A673 (cell line): ENCODE results near the gene EPB41L4A. TPM values are rescaled to one million over a fixed set of nuclear protein-coding genes. Genes with fewer than 3 reads are reported as not detected.

ENCODE experiments used
- BruUV-seq: library from RNA; stranded (reverse); fragments of 400-500 nt; replicated peaks from 2 replicates; lab custom pipeline; 2021; lab: Mats Ljungman, UMichigan
- CTCF ChIA-PET: fragments of 300-600 bp; sonication (Branson Sonifier 250); formaldehyde crosslinking; loops from one replicate; lab custom pipeline; 2022; ENCODE audit warnings: antibody characterized with exemption; lab: Charles Lee
- POLR2A ChIA-PET: fragments of 300-600 bp; sonication (Branson Sonifier 250); formaldehyde crosslinking; loops from one replicate; lab custom pipeline; 2022; ENCODE audit warnings: antibody characterized with exemption; ENCODE audit not compliant: low non-redundant PET; lab: Charles Lee
- DNase-seq: peaks from one replicate; pipeline ENCODE4 v3.0.0-alpha.2; 2015; ENCODE audit warnings: low spot score
- H3K27ac ChIP-seq: fragments of 200-600 bp; sonication (generic); 2 replicates; pipeline ENCODE4 v1.5.1; 2016; ENCODE audit warnings: mixed run types, low read depth, mild to moderate bottlenecking, mixed read lengths, antibody characterized with exemption, low read length; ENCODE audit not compliant: poor library complexity, severe bottlenecking
- H3K27me3 ChIP-seq: fragments of 200-600 bp; sonication (generic); replicated peaks from 2 replicates; pipeline ENCODE4 v1.6.1; 2017; ENCODE audit warnings: mixed run types, low read depth, mild to moderate bottlenecking, mixed read lengths, antibody characterized with exemption, low read length; ENCODE audit not compliant: insufficient read depth, poor library complexity
- H3K36me3 ChIP-seq: fragments of 200-600 bp; sonication (generic); 2 replicates; pipeline ENCODE4 v1.6.1; 2016; ENCODE audit warnings: mixed run types, mild to moderate bottlenecking, mixed read lengths, antibody characterized with exemption, low read length; ENCODE audit not compliant: insufficient read depth, poor library complexity, severe bottlenecking
- H3K4me1 ChIP-seq: fragments of 200-600 bp; sonication (generic); 2 replicates; pipeline ENCODE4 v1.6.1; 2017; ENCODE audit warnings: mixed run types, mild to moderate bottlenecking, mixed read lengths, antibody characterized with exemption, low read length; ENCODE audit not compliant: insufficient read depth, poor library complexity, severe bottlenecking
- H3K4me3 ChIP-seq: fragments of 200-600 bp; sonication (generic); 2 replicates; pipeline ENCODE4 v1.5.1; 2016; ENCODE audit warnings: low read depth, mixed run types, mild to moderate bottlenecking, mixed read lengths, low read length; ENCODE audit not compliant: poor library complexity, severe bottlenecking
- H3K9me3 ChIP-seq: fragments of 200-600 bp; sonication (generic); 2 replicates; pipeline ENCODE4 v1.6.1; 2016; ENCODE audit warnings: mixed run types, low read depth, mild to moderate bottlenecking, mixed read lengths, antibody characterized with exemption, low read length; ENCODE audit not compliant: poor library complexity, severe bottlenecking
- EZH2 ChIP-seq: fragments of 200-600 bp; sonication (generic); IDR thresholded peaks from 2 replicates; pipeline ENCODE4 v1.6.1; 2017; ENCODE audit warnings: borderline replicate concordance, low read depth, mild to moderate bottlenecking, mixed read lengths, antibody characterized with exemption, low read length; ENCODE audit not compliant: poor library complexity, severe bottlenecking
- intact Hi-C: fragments of 100-400 bp; cut with micrococcal nuclease; formaldehyde crosslinking; loops from one replicate; pipeline ENCODE4 v1.10.0; 2022; ENCODE audit not compliant: unreplicated experiment
- total RNA-seq: library from RNA; stranded (reverse); gene quantifications from 2 replicates; pipeline ENCODE4 v1.2.3, GENCODE V29; 2021
- TF ChIP-seq, protein P1 (sequence below): fragments of 300-800, 200-600 bp; sonication (generic); conservative IDR thresholded peaks from 2 replicates; pipeline ENCODE4 v1.5.1; 2017; ENCODE audit warnings: low read depth, mild to moderate bottlenecking, antibody characterized with exemption, low read length, moderate library complexity, mixed read lengths

Gene EPB41L4A
- total RNA-seq, 1 experiment from 2014 or later, result not detected

- no TSS peak for BruUV-seq
- no peak for TF ChIP-seq EZH2
- TF ChIP-seq, protein P1, sequence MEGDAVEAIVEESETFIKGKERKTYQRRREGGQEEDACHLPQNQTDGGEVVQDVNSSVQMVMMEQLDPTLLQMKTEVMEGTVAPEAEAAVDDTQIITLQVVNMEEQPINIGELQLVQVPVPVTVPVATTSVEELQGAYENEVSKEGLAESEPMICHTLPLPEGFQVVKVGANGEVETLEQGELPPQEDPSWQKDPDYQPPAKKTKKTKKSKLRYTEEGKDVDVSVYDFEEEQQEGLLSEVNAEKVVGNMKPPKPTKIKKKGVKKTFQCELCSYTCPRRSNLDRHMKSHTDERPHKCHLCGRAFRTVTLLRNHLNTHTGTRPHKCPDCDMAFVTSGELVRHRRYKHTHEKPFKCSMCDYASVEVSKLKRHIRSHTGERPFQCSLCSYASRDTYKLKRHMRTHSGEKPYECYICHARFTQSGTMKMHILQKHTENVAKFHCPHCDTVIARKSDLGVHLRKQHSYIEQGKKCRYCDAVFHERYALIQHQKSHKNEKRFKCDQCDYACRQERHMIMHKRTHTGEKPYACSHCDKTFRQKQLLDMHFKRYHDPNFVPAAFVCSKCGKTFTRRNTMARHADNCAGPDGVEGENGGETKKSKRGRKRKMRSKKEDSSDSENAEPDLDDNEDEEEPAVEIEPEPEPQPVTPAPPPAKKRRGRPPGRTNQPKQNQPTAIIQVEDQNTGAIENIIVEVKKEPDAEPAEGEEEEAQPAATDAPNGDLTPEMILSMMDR, result no peak
- H3K27ac ChIP-seq, result no peak overlapping the region
- H3K27me3 ChIP-seq, result peaks cover 3% of the 10 kb centered on the region
- H3K36me3 ChIP-seq, result no peaks in the 10 kb centered on the region
- H3K4me1 ChIP-seq, result no peaks in the 10 kb centered on the region
- DNase-seq, result no peak
- H3K4me3 ChIP-seq, result no peak overlapping the region
- POLR2A ChIA-PET, result no interaction called here
- no peaks in the 10 kb centered on the region for H3K9me3 ChIP-seq
- CTCF ChIA-PET, result no interaction called here
- intact Hi-C loops, result no loop called here
Observed at GRCh38 chr5:112310746-112311145, 108.3 kb downstream of the EPB41L4A start.

DNA sequence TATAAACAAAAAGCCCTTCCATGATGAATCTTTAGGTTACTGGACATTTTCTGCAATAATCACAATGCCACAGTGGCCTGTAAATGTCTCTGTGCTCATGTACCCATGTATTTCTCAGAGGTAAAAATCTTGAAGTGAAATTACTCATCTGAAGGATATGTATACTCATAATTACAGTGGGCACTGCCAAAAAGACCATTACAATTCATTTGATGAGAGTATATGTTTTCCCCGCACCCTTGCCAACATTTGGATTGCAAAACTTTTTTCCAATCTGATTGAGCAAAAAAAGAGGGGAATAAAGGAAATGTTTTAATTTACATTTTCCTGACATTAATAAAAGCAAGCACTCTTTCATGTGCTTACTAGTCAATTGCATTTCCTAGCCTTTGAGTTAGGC lies 110.5 kb downstream of the EPB41L4A start:
- intact Hi-C loops, result no loop called here
- no peaks in the 10 kb centered on the region for H3K36me3 ChIP-seq
- H3K9me3 ChIP-seq, result no peaks in the 10 kb centered on the region
- no peak overlapping the region for H3K4me3 ChIP-seq
- BruUV-seq, result no TSS peak
- ChIA-PET CTCF (no interaction called here), POLR2A (no interaction called here)
- H3K27ac ChIP-seq, result no peak overlapping the region
- DNase-seq, result no peak
- no peaks in the 10 kb centered on the region for H3K4me1 ChIP-seq
- H3K27me3 ChIP-seq, result peaks cover 10% of the 10 kb centered on the region
- no peak for TF ChIP-seq EZH2
- TF ChIP-seq, protein P1, result no peak

DNA sequence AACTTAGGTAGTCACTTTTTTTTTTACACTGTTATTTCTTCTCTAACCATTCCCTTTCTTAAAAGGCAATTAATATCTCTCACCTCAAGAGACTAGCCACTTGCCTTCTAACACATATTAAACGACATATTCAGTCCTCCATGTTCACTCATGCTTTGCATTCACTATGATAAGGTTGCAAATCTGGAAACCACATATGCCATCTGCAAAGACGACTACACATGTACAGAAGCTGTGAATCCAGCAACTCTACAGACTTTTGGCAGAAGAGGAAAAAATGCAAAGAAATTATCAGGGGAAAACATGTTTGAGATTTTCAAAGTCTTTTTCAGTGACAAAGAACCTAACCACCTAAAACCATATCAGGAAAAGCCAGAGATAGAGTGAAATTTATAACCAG lies 112.1 kb downstream of the EPB41L4A start:
- DNase-seq, result no peak
- Histone ChIP-seq H3K27ac (no peak overlapping the region), H3K4me1 (no peaks in the 10 kb centered on the region), H3K9me3 (no peaks in the 10 kb centered on the region), H3K36me3 (no peaks in the 10 kb centered on the region), H3K27me3 (peaks cover 10% of the 10 kb centered on the region), H3K4me3 (no peak overlapping the region)
- TF ChIP-seq, protein P1, result no peak
- no peak for TF ChIP-seq EZH2
- BruUV-seq, result no TSS peak
- ChIA-PET CTCF (no interaction called here), POLR2A (no interaction called here)
- intact Hi-C loops, result no loop called here
